HG03135 (cell line): ENCODE data around the gene RBSN.
A peak's percentile ranks its signal among the peaks of the same experiment; 100 is the strongest.
"Not testable (repeated sequence)": the region's sequence is repeated elsewhere in the genome, so short reads cannot be mapped to it uniquely, and the experiment has no call there.

ENCODE experiments used
- ATAC-seq: cut with Tn5 transposase; IDR thresholded peaks from one replicate; pipeline ENCODE4 v1.9.1; 2021; ENCODE audit warnings: mild to moderate bottlenecking, moderate library complexity; ENCODE audit not compliant: unreplicated experiment

RBSN gene

GRCh38 chr3:15098503-15099363, at the start of gene RBSN:
TSS of gene RBSN (minus strand) at chr3:15099148. CDS start at chr3:15096120, 3,028 bp downstream.
- ATAC-seq: peak; percentile 86

- ATAC-seq: no peak
Measured at GRCh38 chr3:15148614-15149013, 49.7 kb upstream of the RBSN start.

GRCh38 chr3:15136885-15137284, 37.9 kb upstream of the RBSN start:
- not testable (repeated sequence) for ATAC-seq

GRCh38 chr3:15134968-15135367, 36.0 kb upstream of the RBSN start:
- ATAC-seq: not testable (repeated sequence)

GRCh38 chr3:15128403-15128802, 29.5 kb upstream of the RBSN start:
- not testable (repeated sequence) for ATAC-seq

GRCh38 chr3:15126975-15127374, 28.0 kb upstream of the RBSN start:
- not testable (repeated sequence) for ATAC-seq

- no peak for ATAC-seq
Measured at GRCh38 chr3:15122398-15122797, 23.4 kb upstream of the RBSN start.

- ATAC-seq: no peak
Measured at GRCh38 chr3:15121936-15122335, 23.0 kb upstream of the RBSN start.

GRCh38 chr3:15120986-15121385, 22.0 kb upstream of the RBSN start:
- ATAC-seq: no peak

- no peak for ATAC-seq
Measured at GRCh38 chr3:15117011-15117410, 18.1 kb upstream of the RBSN start.

- no peak for ATAC-seq
Measured at GRCh38 chr3:15116032-15116669, 17.2 kb upstream of the RBSN start.

GRCh38 chr3:15114466-15115358, 15.8 kb upstream of the RBSN start:
- ATAC-seq: no peak

GRCh38 chr3:15113884-15114283, 14.9 kb upstream of the RBSN start:
- ATAC-seq: no peak

- ATAC-seq: no peak
Measured at GRCh38 chr3:15113471-15113870, 14.5 kb upstream of the RBSN start.

- no peak for ATAC-seq
Measured at GRCh38 chr3:15112011-15112410, 13.1 kb upstream of the RBSN start.

GRCh38 chr3:15110206-15110605, 11.3 kb upstream of the RBSN start:
- no peak for ATAC-seq

GRCh38 chr3:15108869-15109268, 9.9 kb upstream of the RBSN start:
- ATAC-seq: no peak

GRCh38 chr3:15108082-15108545, 9.2 kb upstream of the RBSN start:
- ATAC-seq: no peak

GRCh38 chr3:15107075-15107947, 8.4 kb upstream of the RBSN start:
- ATAC-seq: no peak

GRCh38 chr3:15102836-15103235, 3.9 kb upstream of the RBSN start:
- no peak for ATAC-seq
